HG03439 (cell line): ENCODE results near the gene OR51V1.

Experiments
- ATAC-seq: cut with Tn5 transposase; IDR thresholded peaks from one replicate; pipeline ENCODE4 v1.9.1; 2021; ENCODE audit warnings: mild to moderate bottlenecking, moderate library complexity; ENCODE audit not compliant: unreplicated experiment

OR51V1 gene

GRCh38 chr11:5232176-5232575, 31.7 kb upstream of the OR51V1 start:
- ATAC-seq, result no peak

DNA sequence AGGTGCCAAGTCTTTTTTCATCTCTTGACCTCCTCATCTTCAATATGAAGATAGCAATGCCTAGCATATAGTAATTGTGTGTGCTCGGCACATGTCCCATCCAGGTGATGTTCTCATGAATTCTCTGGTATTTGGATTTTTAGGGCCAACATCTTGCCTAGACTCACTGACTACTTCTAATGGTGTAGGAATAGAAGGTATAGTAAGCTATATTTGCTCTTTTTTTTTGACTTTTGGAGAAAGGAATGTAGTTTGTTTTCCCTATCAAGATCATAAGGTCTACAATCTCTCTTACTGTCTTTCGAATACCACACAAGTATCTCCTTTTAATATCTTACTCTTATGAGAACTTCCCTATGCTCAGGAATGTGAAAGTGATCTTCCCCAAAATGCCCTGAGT, 30.6 kb upstream of the OR51V1 start:
- no peak for ATAC-seq

DNA sequence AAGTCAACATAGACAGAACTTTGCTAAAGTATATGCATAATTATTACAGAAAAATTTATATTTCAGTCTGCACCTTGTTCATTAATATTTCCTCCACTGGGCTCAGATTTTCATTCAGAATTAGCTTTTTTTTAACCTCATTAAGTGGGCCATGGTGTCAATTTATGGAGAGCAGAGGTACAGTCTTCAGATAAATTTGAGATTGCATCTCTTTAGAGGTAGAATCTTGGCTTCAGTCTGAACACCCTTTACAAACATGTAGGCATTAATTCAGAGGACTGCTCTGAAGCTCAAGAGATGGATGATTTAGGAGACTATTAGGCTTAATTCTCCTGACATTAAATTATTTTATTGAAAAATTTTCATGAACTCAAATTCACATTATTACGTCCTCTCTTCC, 29.8 kb upstream of the OR51V1 start:
- no peak for ATAC-seq

DNA sequence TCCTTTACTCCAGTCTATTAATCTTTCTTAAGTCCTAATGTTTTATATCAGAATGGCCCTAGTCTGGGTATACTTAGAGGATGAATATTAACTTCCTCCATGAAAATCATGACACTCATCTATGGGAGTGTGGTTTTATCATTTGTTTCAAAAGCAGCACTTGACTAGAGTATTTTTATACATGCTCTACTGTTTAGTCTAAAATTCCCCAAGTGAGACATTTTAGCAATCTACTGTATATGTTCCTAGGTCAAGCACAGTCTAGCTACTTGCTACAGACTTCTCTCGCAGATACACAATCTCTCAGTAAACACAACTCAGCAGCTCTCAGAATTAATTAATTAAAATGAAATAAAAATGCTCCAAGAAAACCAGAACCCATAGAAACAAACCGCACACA, 29.3 kb upstream of the OR51V1 start:
- no peak for ATAC-seq

DNA sequence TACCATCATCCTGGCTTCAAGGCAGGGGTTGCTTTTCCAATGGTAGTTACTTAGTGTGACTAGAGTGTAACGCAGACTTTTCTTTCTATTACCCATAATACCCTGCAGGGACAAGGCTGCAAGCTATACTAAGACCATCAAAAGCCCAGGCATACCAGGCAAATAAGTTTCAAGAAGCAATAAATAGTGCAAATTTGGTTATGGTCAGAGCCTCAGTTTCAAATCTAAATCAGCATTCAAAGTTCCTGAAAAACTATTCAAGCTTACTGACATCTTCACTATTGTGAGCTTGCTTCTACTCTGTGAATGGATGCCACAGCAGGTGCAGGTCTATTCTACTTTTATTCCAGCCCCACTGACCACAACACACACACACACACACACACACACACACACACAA, 28.9 kb upstream of the OR51V1 start:
- ATAC-seq, result no peak

- ATAC-seq, result no peak
Observed at GRCh38 chr11:5228124-5228523, 27.6 kb upstream of the OR51V1 start.

DNA sequence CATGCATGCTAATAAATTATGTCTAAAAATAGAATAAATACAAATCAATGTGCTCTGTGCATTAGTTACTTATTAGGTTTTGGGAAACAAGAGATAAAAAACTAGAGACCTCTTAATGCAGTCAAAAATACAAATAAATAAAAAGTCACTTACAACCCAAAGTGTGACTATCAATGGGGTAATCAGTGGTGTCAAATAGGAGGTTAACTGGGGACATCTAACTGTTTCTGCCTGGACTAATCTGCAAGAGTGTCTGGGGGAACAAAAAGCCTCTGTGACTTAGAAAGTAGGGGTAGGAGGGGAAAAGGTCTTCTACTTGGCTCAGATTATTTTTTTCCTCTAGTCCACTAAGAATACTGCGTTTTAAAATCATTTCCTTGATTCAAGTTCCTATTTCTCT, 27.2 kb upstream of the OR51V1 start:
- ATAC-seq, result no peak

- ATAC-seq, result no peak
Observed at GRCh38 chr11:5226732-5227310, 26.3 kb upstream of the OR51V1 start, which contains the start of gene HBB. TSS of gene HBB (minus strand) at chr11:5227071. CDS start at chr11:5227021, 50 bp downstream.

DNA sequence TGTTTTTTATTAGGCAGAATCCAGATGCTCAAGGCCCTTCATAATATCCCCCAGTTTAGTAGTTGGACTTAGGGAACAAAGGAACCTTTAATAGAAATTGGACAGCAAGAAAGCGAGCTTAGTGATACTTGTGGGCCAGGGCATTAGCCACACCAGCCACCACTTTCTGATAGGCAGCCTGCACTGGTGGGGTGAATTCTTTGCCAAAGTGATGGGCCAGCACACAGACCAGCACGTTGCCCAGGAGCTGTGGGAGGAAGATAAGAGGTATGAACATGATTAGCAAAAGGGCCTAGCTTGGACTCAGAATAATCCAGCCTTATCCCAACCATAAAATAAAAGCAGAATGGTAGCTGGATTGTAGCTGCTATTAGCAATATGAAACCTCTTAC, 25.0 kb upstream of the OR51V1 start:
- ATAC-seq, result no peak

DNA sequence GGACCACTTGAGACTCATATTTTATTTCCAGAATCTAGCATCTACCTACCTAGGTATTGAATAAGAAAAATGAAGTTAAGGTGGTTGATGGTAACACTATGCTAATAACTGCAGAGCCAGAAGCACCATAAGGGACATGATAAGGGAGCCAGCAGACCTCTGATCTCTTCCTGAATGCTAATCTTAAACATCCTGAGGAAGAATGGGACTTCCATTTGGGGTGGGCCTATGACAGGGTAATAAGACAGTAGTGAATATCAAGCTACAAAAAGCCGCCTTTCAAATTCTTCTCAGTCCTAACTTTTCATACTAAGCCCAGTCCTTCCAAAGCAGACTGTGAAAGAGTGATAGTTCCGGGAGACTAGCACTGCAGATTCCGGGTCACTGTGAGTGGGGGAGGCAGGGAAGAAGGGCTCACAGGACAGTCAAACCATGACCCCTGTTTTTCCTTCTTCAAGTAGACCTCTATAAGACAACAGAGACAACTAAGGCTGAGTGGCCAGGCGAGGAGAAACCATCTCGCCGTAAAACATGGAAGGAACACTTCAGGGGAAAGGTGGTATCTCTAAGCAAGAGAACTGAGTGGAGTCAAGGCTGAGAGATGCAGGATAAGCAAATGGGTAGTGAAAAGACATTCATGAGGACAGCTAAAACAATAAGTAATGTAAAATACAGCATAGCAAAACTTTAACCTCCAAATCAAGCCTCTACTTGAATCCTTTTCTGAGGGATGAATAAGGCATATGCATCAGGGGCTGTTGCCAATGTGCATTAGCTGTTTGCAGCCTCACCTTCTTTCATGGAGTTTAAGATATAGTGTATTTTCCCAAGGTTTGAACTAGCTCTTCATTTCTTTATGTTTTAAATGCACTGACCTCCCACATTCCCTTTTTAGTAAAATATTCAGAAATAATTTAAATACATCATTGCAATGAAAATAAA, 24.3 kb upstream of the OR51V1 start:
- ATAC-seq, result no peak

GRCh38 chr11:5223686-5224085, 23.2 kb upstream of the OR51V1 start:
- ATAC-seq, result no peak

GRCh38 chr11:5223146-5223545, 22.7 kb upstream of the OR51V1 start:
- no peak for ATAC-seq

GRCh38 chr11:5210376-5210885, 9.9 kb upstream of the OR51V1 start:
- ATAC-seq, result no peak

GRCh38 chr11:5204787-5205186, 4.3 kb upstream of the OR51V1 start:
- no peak for ATAC-seq

DNA sequence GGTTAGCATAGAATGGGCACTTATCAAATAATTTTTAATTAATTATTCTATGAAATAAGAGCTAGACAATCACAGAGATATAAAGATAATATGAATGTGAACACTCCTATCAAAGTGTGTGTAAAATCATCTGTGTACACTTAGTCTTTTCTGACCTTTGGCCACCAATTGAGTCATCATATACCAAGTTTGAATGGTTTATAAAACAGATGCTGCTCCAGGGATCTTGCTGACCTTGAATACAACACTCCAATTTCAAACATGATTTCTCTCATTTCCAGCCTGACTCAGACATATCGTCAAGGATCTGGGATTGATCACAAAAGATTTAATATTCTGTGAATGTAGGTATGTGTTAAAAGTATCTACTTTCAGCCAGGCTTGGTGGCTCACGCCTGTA, 2.9 kb upstream of the OR51V1 start:
- no peak for ATAC-seq

DNA sequence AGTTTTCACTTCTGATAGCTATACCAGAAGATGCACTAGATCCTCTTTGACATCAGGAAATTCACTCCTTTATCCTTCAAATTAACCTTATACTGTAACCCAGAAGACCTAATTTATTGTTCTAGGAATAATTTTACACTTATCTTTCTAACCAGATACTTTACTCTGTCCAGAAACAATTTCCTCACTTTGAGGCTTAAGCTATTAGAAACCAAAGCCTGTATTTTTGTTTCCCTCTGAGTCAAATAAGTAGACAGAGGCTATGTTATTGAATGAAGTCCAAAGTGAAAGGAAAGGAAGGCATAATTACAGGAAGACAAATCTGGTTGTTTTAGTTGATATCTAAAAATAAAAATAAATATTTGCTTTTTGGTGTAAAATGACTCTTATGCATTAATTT, 2.2 kb downstream of the OR51V1 start:
- ATAC-seq, result no peak

GRCh38 chr11:5197536-5197935, 2.9 kb downstream of the OR51V1 start:
- no peak for ATAC-seq

DNA sequence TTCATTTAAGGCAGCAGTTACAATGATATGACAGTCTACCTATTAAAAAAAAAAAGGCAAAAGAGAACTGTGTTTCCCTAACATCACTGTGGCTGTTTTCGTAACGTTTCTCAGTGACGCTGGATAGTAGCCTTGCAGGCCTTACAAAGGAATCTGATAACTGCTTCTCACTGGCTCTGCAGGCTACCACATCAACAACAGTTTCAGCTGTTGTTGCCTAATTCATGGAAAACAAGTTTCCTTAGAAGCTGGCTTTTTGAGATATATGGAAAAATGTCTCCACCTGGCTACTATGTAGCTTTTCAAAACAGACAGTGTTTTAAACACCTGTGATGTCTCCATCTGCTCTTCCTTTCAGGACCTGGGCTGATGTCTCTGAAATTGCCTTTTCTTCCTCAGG, 3.8 kb downstream of the OR51V1 start:
- no peak for ATAC-seq

DNA sequence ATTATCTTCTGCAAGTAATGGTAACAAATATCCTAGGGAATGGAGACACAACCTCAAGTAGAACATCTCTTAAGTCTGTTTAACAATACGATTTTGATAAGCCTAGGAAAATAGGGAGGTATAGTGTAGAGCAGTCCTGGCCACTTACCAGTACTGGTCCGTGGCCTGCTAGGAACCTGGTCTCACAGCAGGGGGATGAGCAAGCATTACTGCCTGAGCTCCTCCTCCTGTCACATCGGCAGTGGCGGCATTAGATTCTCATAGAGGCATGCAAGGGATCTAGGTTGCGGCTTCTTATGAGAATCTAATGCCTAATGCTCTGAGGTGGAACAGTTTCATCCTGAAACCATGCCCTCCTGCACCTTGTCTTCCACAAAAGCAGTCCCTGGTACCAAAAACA, 4.4 kb downstream of the OR51V1 start:
- no peak for ATAC-seq

GRCh38 chr11:5192738-5193137, 7.7 kb downstream of the OR51V1 start:
- no peak for ATAC-seq

DNA sequence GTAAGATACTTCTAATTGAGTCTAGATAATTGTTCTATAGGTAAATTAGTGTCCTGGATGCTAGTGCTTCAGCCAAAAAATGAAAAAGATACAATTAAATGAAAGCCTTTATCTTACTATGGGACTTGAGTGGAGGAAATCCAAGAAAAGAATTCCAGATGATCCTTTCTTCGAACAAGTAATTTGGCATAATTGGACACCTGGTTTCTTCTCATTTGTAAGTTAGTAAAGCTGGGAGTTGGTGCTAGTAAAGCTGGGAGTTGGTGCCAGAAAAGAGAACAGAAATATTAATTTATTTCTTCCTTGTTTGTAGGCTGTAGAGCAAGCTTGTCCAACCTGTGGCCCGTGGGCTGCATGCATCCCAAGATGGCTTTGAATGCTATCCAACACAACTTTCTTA, 12.3 kb downstream of the OR51V1 start:
- no peak for ATAC-seq
